OCI-LY3 (cell line): ENCODE data around the gene CORT.

Experiments
- EZH2phosphoT487 ChIP-seq: fragments of 200-600 bp; shearing (Covaris generic); IDR thresholded peaks from 2 replicates; pipeline ENCODE4 v1.6.1; 2018; ENCODE audit warnings: antibody characterized with exemption, mixed run types, low read depth
- TF ChIP-seq, protein P1 (sequence below): fragments of 200-600, 300-600 bp; sonication (generic); IDR thresholded peaks from 2 replicates; pipeline ENCODE4 v1.5.1; 2014; ENCODE audit warnings: antibody characterized with exemption, low read length, low read depth

DNA sequence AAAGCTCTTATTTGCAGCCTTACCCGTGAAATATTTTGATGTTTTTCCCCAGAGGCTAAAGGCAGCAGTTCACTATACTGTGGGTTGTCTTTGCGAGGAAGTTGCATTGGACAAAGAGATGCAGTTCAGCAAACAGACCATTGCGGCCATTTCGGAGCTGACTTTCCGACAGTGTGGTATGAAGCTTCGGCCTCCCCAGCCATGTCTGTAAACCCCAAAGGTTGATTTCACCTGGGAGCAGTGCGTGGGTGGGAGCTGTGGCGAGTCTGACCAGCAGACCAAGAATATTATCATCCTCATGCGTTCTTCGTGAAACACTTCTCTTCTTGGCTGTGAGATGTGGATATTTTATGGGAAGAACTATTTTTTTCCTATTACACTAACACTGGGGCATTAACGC, 16.0 kb upstream of the CORT start:
- TF ChIP-seq, protein P1, sequence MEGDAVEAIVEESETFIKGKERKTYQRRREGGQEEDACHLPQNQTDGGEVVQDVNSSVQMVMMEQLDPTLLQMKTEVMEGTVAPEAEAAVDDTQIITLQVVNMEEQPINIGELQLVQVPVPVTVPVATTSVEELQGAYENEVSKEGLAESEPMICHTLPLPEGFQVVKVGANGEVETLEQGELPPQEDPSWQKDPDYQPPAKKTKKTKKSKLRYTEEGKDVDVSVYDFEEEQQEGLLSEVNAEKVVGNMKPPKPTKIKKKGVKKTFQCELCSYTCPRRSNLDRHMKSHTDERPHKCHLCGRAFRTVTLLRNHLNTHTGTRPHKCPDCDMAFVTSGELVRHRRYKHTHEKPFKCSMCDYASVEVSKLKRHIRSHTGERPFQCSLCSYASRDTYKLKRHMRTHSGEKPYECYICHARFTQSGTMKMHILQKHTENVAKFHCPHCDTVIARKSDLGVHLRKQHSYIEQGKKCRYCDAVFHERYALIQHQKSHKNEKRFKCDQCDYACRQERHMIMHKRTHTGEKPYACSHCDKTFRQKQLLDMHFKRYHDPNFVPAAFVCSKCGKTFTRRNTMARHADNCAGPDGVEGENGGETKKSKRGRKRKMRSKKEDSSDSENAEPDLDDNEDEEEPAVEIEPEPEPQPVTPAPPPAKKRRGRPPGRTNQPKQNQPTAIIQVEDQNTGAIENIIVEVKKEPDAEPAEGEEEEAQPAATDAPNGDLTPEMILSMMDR = no peak
- TF ChIP-seq EZH2phosphoT487 = no peak
